Activated B cell treated with CpG ODN at 0.5 μM for 24 hours (primary cell): ENCODE results near the gene GSAP. TPM values are rescaled to one million over a fixed set of nuclear protein-coding genes. Genes with fewer than 3 reads are reported as not detected.
"Not testable (repeated sequence)": the region's sequence is repeated elsewhere in the genome, so short reads cannot be mapped to it uniquely, and the experiment has no call there.

Experiments used
- ATAC-seq: fragments of 200-7000 bp; cut with Tn5 transposase; one replicate; pipeline ENCODE4 v1.10.0; 2021; ENCODE audit warnings: low read depth, mild to moderate bottlenecking, moderate library complexity
- CTCF ChIA-PET: fragments of 350-600 bp; sonication (Branson Sonifier 250); formaldehyde crosslinking; loops from one replicate; lab custom pipeline; 2021; ENCODE audit warnings: antibody characterized with exemption; lab: Charles Lee
- POLR2A ChIA-PET: fragments of 350-600 bp; sonication (Branson Sonifier 250); formaldehyde crosslinking; loops from one replicate; lab custom pipeline; 2021; ENCODE audit warnings: antibody characterized with exemption; lab: Charles Lee
- DNase-seq: peaks from one replicate; pipeline ENCODE4 v3.0.0; 2022
- H3K27ac Mint-ChIP-seq: one replicate; pipeline ENCODE4 v1.8.0; 2020; ENCODE audit warnings: mixed read lengths
- H3K27me3 Mint-ChIP-seq: one replicate; pipeline ENCODE4 v1.8.0; 2021; ENCODE audit warnings: mixed read lengths
- H3K36me3 Mint-ChIP-seq: one replicate; pipeline ENCODE4 v1.8.0; 2021; ENCODE audit warnings: low read depth, mixed read lengths
- H3K4me1 Mint-ChIP-seq: one replicate; pipeline ENCODE4 v1.8.0; 2021; ENCODE audit warnings: mixed read lengths
- H3K4me3 Mint-ChIP-seq: one replicate; pipeline ENCODE4 v1.8.0; 2020; ENCODE audit warnings: mild to moderate bottlenecking, mixed read lengths
- H3K9me3 Mint-ChIP-seq: one replicate; pipeline ENCODE4 v1.8.0; 2020; ENCODE audit warnings: mixed read lengths
- CTCF ChIP-seq: fragments of 200-600 bp; IDR thresholded peaks from one replicate; pipeline ENCODE4 v1.8.0; 2022; ENCODE audit warnings: antibody characterized with exemption, mild to moderate bottlenecking
- intact Hi-C: fragments of 100-400 bp; cut with micrococcal nuclease; formaldehyde crosslinking; loops from one replicate; pipeline ENCODE4 v1.15.1; 2024
- total RNA-seq: library from RNA; stranded (reverse); gene quantifications from 2 replicates; pipeline ENCODE4 v1.2.3, GENCODE V29; 2022

Gene GSAP
- total RNA-seq, 1 donor from 2014 or later: 91.2 TPM

DNA sequence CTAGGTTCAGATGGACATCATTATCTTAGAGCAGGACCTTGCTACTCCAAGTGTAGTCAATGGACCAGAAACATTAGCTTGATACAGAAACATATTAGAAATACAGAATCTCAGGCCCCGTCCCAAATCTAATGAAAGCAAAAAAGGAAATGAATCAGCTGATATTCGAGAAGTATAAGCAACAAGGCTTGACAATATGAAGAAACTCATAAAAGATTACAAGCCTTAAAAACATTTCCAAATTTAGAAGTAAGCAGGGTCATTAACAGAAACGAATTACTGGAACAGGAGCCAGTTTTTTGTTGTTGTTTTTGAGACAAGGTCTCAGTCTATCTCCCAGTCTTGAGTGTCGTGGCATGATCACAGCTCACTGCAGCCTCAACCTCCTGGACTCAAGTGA lies 40.5 kb upstream of the GSAP start:
- no peaks in the 10 kb centered on the region for H3K27me3 Mint-ChIP-seq
- no peak for TF ChIP-seq CTCF
- CTCF ChIA-PET: no interaction called here
- H3K36me3 Mint-ChIP-seq: no peaks in the 10 kb centered on the region
- no peak for DNase-seq
- intact Hi-C loops: no loop called here
- no peak for ATAC-seq
- no peak overlapping the region for H3K4me3 Mint-ChIP-seq
- no peak overlapping the region for H3K27ac Mint-ChIP-seq
- no peaks in the 10 kb centered on the region for H3K9me3 Mint-ChIP-seq
- peaks cover 10% of the 10 kb centered on the region for H3K4me1 Mint-ChIP-seq
- POLR2A ChIA-PET: no interaction called here

DNA sequence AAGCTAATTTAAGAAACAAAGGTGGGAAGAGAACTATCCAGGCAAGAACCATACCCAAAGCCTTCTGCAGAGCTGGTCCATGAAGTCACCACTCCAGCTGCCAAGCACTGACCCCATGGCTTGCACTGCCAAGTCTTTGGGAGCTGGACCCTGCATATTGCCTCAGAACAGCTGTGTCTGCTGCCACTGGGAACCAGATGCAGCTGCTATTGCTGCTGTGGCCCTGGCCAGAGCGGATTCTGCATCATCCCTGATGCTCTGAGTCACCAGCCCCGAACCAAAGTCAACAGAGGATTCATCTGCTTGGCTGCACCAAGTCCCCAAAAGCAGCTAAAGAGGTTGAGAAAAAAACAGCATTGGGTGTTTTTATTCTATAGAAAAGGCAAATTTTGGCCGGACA lies 39.2 kb upstream of the GSAP start:
- ATAC-seq (no peak), DNase-seq (no peak)
- no peak for TF ChIP-seq CTCF
- peaks cover 12% of the 10 kb centered on the region for H3K4me1 Mint-ChIP-seq
- ChIA-PET POLR2A (interaction anchor here (0.6 kb wide), 1 partner anchor 11 kb away, joined by 7 read pairs; no protein-coding TSS in a partner anchor), CTCF (no interaction called here)
- H3K36me3 Mint-ChIP-seq: no peaks in the 10 kb centered on the region
- no peak overlapping the region for H3K27ac Mint-ChIP-seq
- intact Hi-C loops: no loop called here
- no peaks in the 10 kb centered on the region for H3K27me3 Mint-ChIP-seq
- no peak overlapping the region for H3K4me3 Mint-ChIP-seq
- no peaks in the 10 kb centered on the region for H3K9me3 Mint-ChIP-seq

DNA sequence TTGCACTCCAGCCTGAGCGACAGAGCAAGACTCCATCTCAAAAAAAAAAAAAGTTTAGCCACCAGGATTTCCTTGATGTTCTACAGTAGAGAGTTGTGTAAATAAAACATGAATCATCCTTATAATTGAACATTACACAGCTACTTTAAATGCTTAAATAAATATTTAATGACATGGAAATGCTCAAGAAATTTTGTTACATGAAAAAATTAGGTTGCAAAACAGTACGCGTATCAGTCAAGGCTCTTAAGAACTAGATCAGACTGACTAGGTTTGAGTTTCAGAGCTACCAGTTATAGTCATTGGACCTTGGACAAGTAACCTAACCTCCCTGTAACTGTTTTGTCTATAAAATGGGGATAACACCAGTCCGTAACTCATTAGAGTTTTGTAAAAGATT lies 38.7 kb upstream of the GSAP start:
- ChIA-PET CTCF (no interaction called here), POLR2A (no interaction called here)
- Mint-ChIP-seq H3K4me3 (no peak overlapping the region), H3K9me3 (no peaks in the 10 kb centered on the region), H3K36me3 (no peaks in the 10 kb centered on the region), H3K4me1 (peaks cover 12% of the 10 kb centered on the region), H3K27me3 (no peaks in the 10 kb centered on the region), H3K27ac (no peak overlapping the region)
- intact Hi-C loops: no loop called here
- DNase-seq: no peak
- TF ChIP-seq CTCF: no peak
- ATAC-seq: no peak

GRCh38 chr7:77453531-77453930 lies 37.4 kb upstream of the GSAP start:
- CTCF ChIA-PET: no interaction called here
- DNase-seq: no peak
- no peak for ATAC-seq
- no peaks in the 10 kb centered on the region for H3K9me3 Mint-ChIP-seq
- peaks cover 12% of the 10 kb centered on the region for H3K4me1 Mint-ChIP-seq
- POLR2A ChIA-PET: no interaction called here
- no peak overlapping the region for H3K27ac Mint-ChIP-seq
- no peak overlapping the region for H3K4me3 Mint-ChIP-seq
- no peaks in the 10 kb centered on the region for H3K27me3 Mint-ChIP-seq
- H3K36me3 Mint-ChIP-seq: no peaks in the 10 kb centered on the region
- intact Hi-C loops: no loop called here
- no peak for TF ChIP-seq CTCF

DNA sequence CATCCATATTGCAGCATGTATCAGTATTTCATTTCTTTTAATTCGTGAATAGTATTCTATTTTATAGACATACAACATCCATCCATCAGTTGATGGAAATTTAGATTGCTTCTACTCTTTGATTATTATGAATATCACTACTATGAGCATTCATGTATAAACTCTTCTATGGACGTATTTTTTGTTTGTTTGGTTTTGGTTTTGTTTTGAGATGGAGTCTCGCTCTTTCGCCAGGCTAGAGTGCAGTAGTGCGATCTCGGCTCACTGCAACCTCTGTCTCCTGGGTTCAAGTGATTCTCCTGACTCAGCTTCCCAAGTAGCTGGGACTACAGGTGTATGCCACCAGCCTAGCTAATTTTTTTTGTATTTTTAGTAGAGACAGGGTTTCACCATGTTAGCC lies 35.8 kb upstream of the GSAP start:
- H3K9me3 Mint-ChIP-seq, DNase-seq, CTCF ChIA-PET, H3K27ac Mint-ChIP-seq, H3K36me3 Mint-ChIP-seq, H3K27me3 Mint-ChIP-seq, intact Hi-C loops: not testable (repeated sequence)
- peak; percentile 40 for ATAC-seq
- H3K4me1 Mint-ChIP-seq: peaks cover 12% of the 10 kb centered on the region
- peak overlapping the region; percentile 62 for H3K4me3 Mint-ChIP-seq
- POLR2A ChIA-PET: interaction anchor here (1.5 to 1.6 kb wide), 2 partner anchors 13 to 38 kb away, joined by 4 read pairs; no protein-coding TSS in a partner anchor

DNA sequence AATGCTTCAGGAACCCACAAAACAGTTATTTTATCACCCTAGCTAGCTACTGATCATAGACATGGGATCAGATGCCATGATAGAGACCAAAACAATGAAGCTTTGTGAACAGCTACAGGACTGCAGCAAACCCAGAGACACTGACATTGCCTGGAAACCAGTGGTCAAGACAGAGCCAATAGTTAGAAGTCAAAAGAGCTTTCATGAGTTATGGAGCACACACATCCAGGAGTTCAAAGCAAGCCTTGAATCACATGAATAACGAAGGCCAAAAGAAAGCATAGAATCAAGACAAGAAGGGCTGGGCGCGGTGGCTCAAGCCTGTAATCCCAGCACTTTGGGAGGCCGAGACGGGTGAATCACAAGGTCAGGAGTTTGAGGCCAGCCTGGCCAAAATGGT lies 34.5 kb upstream of the GSAP start:
- ATAC-seq: no peak
- H3K27ac Mint-ChIP-seq: no peak overlapping the region
- no peaks in the 10 kb centered on the region for H3K27me3 Mint-ChIP-seq
- TF ChIP-seq CTCF: no peak
- ChIA-PET CTCF (interaction anchor here (0.6 kb wide), 1 partner anchor 31 kb away, joined by 3 read pairs; no protein-coding TSS in a partner anchor), POLR2A (interaction anchor here (0.7 to 1.5 kb wide), 2 partner anchors 12 to 78 kb away, joined by 4 read pairs; no protein-coding TSS in a partner anchor)
- peaks cover 12% of the 10 kb centered on the region for H3K4me1 Mint-ChIP-seq
- no peak overlapping the region for H3K4me3 Mint-ChIP-seq
- H3K9me3 Mint-ChIP-seq: no peaks in the 10 kb centered on the region
- intact Hi-C loops: no loop called here
- H3K36me3 Mint-ChIP-seq: no peaks in the 10 kb centered on the region
- no peak for DNase-seq
